ENCODE measurements around the gene NUCB1. TPM values are rescaled to one million over a fixed set of nuclear protein-coding genes. Genes with fewer than 3 reads are reported as not detected.

NUCB1 gene
- total RNA-seq, 2 donors from 2014 or later, result 168 to 183 TPM

- no peak overlapping the region for H3K4me3 Mint-ChIP-seq
- H3K4me1 Mint-ChIP-seq (ENCODE audit: low read depth), result no peaks in the 10 kb centered on the region
- no peaks in the 10 kb centered on the region for H3K27me3 Mint-ChIP-seq (ENCODE audit: low read depth)
- H3K9me3 Mint-ChIP-seq, result no peaks in the 10 kb centered on the region
- ATAC-seq (replicated peaks in 1 of 2), result no peak
- H3K27ac Mint-ChIP-seq, result no peak overlapping the region
- H3K36me3 Mint-ChIP-seq (ENCODE audit: insufficient read depth in 2 of 2), result peaks cover 1 to 4% of the 10 kb centered on the region in 2 donors
- no peak for DNase-seq
Observed at GRCh38 chr19:48940902-48941301, 40.8 kb downstream of the NUCB1 start.

- Mint-ChIP-seq H3K27ac (no peak overlapping the region), H3K36me3 (ENCODE audit: insufficient read depth in 2 of 2) (peaks cover 3 to 4% of the 10 kb centered on the region in 2 donors), H3K4me1 (ENCODE audit: low read depth) (no peaks in the 10 kb centered on the region), H3K4me3 (no peak overlapping the region), H3K27me3 (ENCODE audit: low read depth) (no peaks in the 10 kb centered on the region), H3K9me3 (no peaks in the 10 kb centered on the region)
- DNase-seq (no peak), ATAC-seq (replicated peaks in 1 of 2) (no peak)
Observed at GRCh38 chr19:48943081-48943480, 43.0 kb downstream of the NUCB1 start.

GRCh38 chr19:48945415-48945814 lies 45.3 kb downstream of the NUCB1 start:
- Mint-ChIP-seq H3K9me3 (no peaks in the 10 kb centered on the region), H3K27ac (no peak overlapping the region), H3K4me1 (ENCODE audit: low read depth) (no peaks in the 10 kb centered on the region), H3K36me3 (ENCODE audit: insufficient read depth in 2 of 2) (peaks cover 3% of the 10 kb centered on the region in 2 donors), H3K27me3 (ENCODE audit: low read depth) (no peaks in the 10 kb centered on the region), H3K4me3 (no peak overlapping the region)
- ATAC-seq (replicated peaks in 1 of 2) (no peak), DNase-seq (no peak)

GRCh38 chr19:48945817-48946216 lies 45.7 kb downstream of the NUCB1 start:
- ATAC-seq (replicated peaks in 1 of 2) (no peak), DNase-seq (no peak)
- Mint-ChIP-seq H3K4me3 (no peak overlapping the region), H3K27me3 (ENCODE audit: low read depth) (no peaks in the 10 kb centered on the region), H3K36me3 (ENCODE audit: insufficient read depth in 2 of 2) (peaks cover 3% of the 10 kb centered on the region in 2 donors), H3K4me1 (ENCODE audit: low read depth) (no peaks in the 10 kb centered on the region), H3K9me3 (no peaks in the 10 kb centered on the region), H3K27ac (no peak overlapping the region)

GRCh38 chr19:48946463-48947257 lies 46.5 kb downstream of the NUCB1 start:
- H3K4me3 Mint-ChIP-seq, result no peak overlapping the region

GRCh38 chr19:48947258-48947542 lies 47.1 kb downstream of the NUCB1 start:
- Mint-ChIP-seq H3K27ac (no peak overlapping the region), H3K9me3 (no peaks in the 10 kb centered on the region), H3K4me3 (no peak overlapping the region), H3K27me3 (ENCODE audit: low read depth) (no peaks in the 10 kb centered on the region), H3K36me3 (ENCODE audit: insufficient read depth in 2 of 2) (peaks cover 0 to 2% of the 10 kb centered on the region in 2 donors), H3K4me1 (ENCODE audit: low read depth) (no peaks in the 10 kb centered on the region)
- ATAC-seq (replicated peaks in 1 of 2) (no peak), DNase-seq (no peak)

More at GRCh38 chr19:48946463-48947257, 46.5 kb downstream of the NUCB1 start:
- ATAC-seq (replicated peaks in 1 of 2), result no peak
- H3K27me3 Mint-ChIP-seq (ENCODE audit: low read depth), result no peaks in the 10 kb centered on the region
- H3K27ac Mint-ChIP-seq, result no peak overlapping the region
- no peaks in the 10 kb centered on the region for H3K4me1 Mint-ChIP-seq (ENCODE audit: low read depth)
- peaks cover 0 to 2% of the 10 kb centered on the region in 2 donors for H3K36me3 Mint-ChIP-seq (ENCODE audit: insufficient read depth in 2 of 2)
- DNase-seq, result no peak
- H3K9me3 Mint-ChIP-seq, result no peaks in the 10 kb centered on the region

GRCh38 chr19:48950159-48950558 lies 50.0 kb downstream of the NUCB1 start:
- H3K27ac Mint-ChIP-seq, result no peak overlapping the region

GRCh38 chr19:48950830-48951519 lies 50.9 kb downstream of the NUCB1 start:
- H3K9me3 Mint-ChIP-seq, result no peaks in the 10 kb centered on the region
- no peaks in the 10 kb centered on the region for H3K27me3 Mint-ChIP-seq (ENCODE audit: low read depth)
- DNase-seq (no peak), ATAC-seq (replicated peaks in 1 of 2) (no peak)
- peaks cover 18% of the 10 kb centered on the region for H3K4me1 Mint-ChIP-seq (ENCODE audit: low read depth)
- H3K27ac Mint-ChIP-seq, result no peak overlapping the region
- H3K4me3 Mint-ChIP-seq, result no peak overlapping the region
- peaks cover 5 to 6% of the 10 kb centered on the region in 2 donors for H3K36me3 Mint-ChIP-seq (ENCODE audit: insufficient read depth in 2 of 2)

More at GRCh38 chr19:48950159-48950558, 50.0 kb downstream of the NUCB1 start:
- no peak overlapping the region for H3K4me3 Mint-ChIP-seq
- no peaks in the 10 kb centered on the region for H3K27me3 Mint-ChIP-seq (ENCODE audit: low read depth)
- peaks cover 0 to 5% of the 10 kb centered on the region in 2 donors for H3K36me3 Mint-ChIP-seq (ENCODE audit: insufficient read depth in 2 of 2)
- DNase-seq, result no peak
- peaks cover 10% of the 10 kb centered on the region for H3K4me1 Mint-ChIP-seq (ENCODE audit: low read depth)
- no peaks in the 10 kb centered on the region for H3K9me3 Mint-ChIP-seq
- ATAC-seq (replicated peaks in 1 of 2), result no peak

GRCh38 chr19:48953141-48953540 lies 53.0 kb downstream of the NUCB1 start:
- H3K4me3 Mint-ChIP-seq, result no peak overlapping the region
- ATAC-seq (replicated peaks in 1 of 2) (no peak), DNase-seq (no peak)
- H3K9me3 Mint-ChIP-seq, result no peaks in the 10 kb centered on the region
- H3K36me3 Mint-ChIP-seq (ENCODE audit: insufficient read depth in 2 of 2), result peaks cover 6 to 21% of the 10 kb centered on the region in 2 donors
- H3K4me1 Mint-ChIP-seq (ENCODE audit: low read depth), result peaks cover 40% of the 10 kb centered on the region
- H3K27me3 Mint-ChIP-seq (ENCODE audit: low read depth), result no peaks in the 10 kb centered on the region
- H3K27ac Mint-ChIP-seq, result no peak overlapping the region

GRCh38 chr19:48953990-48954594 lies 54.0 kb downstream of the NUCB1 start:
- no peaks in the 10 kb centered on the region for H3K27me3 Mint-ChIP-seq (ENCODE audit: low read depth)
- peak overlapping the region; percentile 96 for H3K27ac Mint-ChIP-seq
- peak overlapping the region; percentile 93 to 97 for H3K4me3 Mint-ChIP-seq
- peaks cover 49% of the 10 kb centered on the region for H3K4me1 Mint-ChIP-seq (ENCODE audit: low read depth)
- ATAC-seq (replicated peaks in 1 of 2) (no peak), DNase-seq (no peak)
- H3K9me3 Mint-ChIP-seq, result no peaks in the 10 kb centered on the region
- H3K36me3 Mint-ChIP-seq (ENCODE audit: insufficient read depth in 2 of 2), result peaks cover 9 to 26% of the 10 kb centered on the region in 2 donors

- peaks cover 52% of the 10 kb centered on the region for H3K4me1 Mint-ChIP-seq (ENCODE audit: low read depth)
- H3K36me3 Mint-ChIP-seq (ENCODE audit: insufficient read depth in 2 of 2), result peaks cover 9 to 28% of the 10 kb centered on the region in 2 donors
- H3K27me3 Mint-ChIP-seq (ENCODE audit: low read depth), result no peaks in the 10 kb centered on the region
- DNase-seq, result peak; percentile 97
- H3K9me3 Mint-ChIP-seq, result no peaks in the 10 kb centered on the region
- H3K27ac Mint-ChIP-seq, result peak within 1 kb of the TSS; percentile 96
- peak; percentile 88 to 89 for ATAC-seq (replicated peaks in 1 of 2)
- H3K4me3 Mint-ChIP-seq, result peak within 1 kb of the TSS; percentile 93 to 97
Observed at GRCh38 chr19:48954595-48955307, 54.6 kb downstream of the NUCB1 start, which contains the start of gene BAX. Gene BAX, plus strand, starts transcription at chr19:48954875. Its CDS starts 54 bp downstream, at chr19:48954929.

GRCh38 chr19:48955308-48955958 lies 55.3 kb downstream of the NUCB1 start:
- no peak for DNase-seq
- Mint-ChIP-seq H3K9me3 (no peaks in the 10 kb centered on the region), H3K4me1 (ENCODE audit: low read depth) (peaks cover 54% of the 10 kb centered on the region), H3K4me3 (peak overlapping the region; percentile 93 to 97), H3K27me3 (ENCODE audit: low read depth) (no peaks in the 10 kb centered on the region), H3K27ac (peak overlapping the region; percentile 82), H3K36me3 (ENCODE audit: insufficient read depth in 2 of 2) (peaks cover 9 to 28% of the 10 kb centered on the region in 2 donors)
- ATAC-seq (replicated peaks in 1 of 2), result no peak
